ENCODE results near the gene EXD3. TPM values are rescaled to one million over a fixed set of nuclear protein-coding genes. Genes with fewer than 3 reads are reported as not detected.
A peak's percentile ranks its signal among the peaks of the same experiment; 100 is the strongest.

The EXD3 gene
- total and polyA plus RNA-seq, 2 of the 13 experiments (the other 11 are each of a cell fraction or from before 2014, with no cell fraction given) = 2.7 to 4.8 TPM

- TF ChIP-seq SRY (CRISPR knock-in tag; IDR thresholded peaks at IDR 0.05) (peak; percentile 60), ATF7-NPFF (CRISPR knock-in tag; IDR thresholded peaks at IDR 0.05; ENCODE audit: low read depth) (peak; percentile 49), ZNF850 (CRISPR knock-in tag; conservative IDR thresholded peaks at IDR 0.05) (0 out of 2 replicates have a peak, but pooled peaks have one; percentile 17), RFX3 (CRISPR knock-in tag; IDR thresholded peaks at IDR 0.05) (peak; percentile 77), ZNF598 (CRISPR knock-in tag; IDR thresholded peaks at IDR 0.05; ENCODE audit: borderline replicate concordance) (no peak), ZNF430 (CRISPR knock-in tag; IDR thresholded peaks at IDR 0.05) (peak; percentile 56; the same call in 1 of the 2 replicates), WIZ (CRISPR knock-in tag; IDR thresholded peaks at IDR 0.05) (0 out of 2 replicates have a peak, but pooled peaks have one; percentile 14), HNRNPL (IDR thresholded peaks at IDR 0.05; ENCODE audit: low read depth, low read length) (peak; percentile 73; the same call in 1 of the 2 replicates), HIC2 (CRISPR knock-in tag; IDR thresholded peaks at IDR 0.05; ENCODE audit: low read depth) (0 out of 2 replicates have a peak, but pooled peaks have one; percentile 48), ZNF333 (CRISPR knock-in tag; IDR thresholded peaks at IDR 0.05; ENCODE audit: borderline replicate concordance) (0 out of 2 replicates have a peak, but pooled peaks have one; percentile 17), NFYB (CRISPR knock-in tag; IDR thresholded peaks at IDR 0.05) (no peak), POLR2A (IDR thresholded peaks at IDR 0.05; ENCODE audit: insufficient read depth in 1 of 2, low read depth in 2 of 2, low read length in 2 of 2) (0 out of 4 replicates have a peak, but pooled peaks of 1 of the 2 experiments have one; percentile 1), PATZ1 (CRISPR knock-in tag; IDR thresholded peaks at IDR 0.05) (peak; percentile 25; the same call in 1 of the 2 replicates), SP1 (IDR thresholded peaks at IDR 0.05) (no peak), SP1 (CRISPR knock-in tag; IDR thresholded peaks at IDR 0.05) (no peak), RFX1 (IDR thresholded peaks at IDR 0.05) (peak; percentile 76), ZNF30 (CRISPR knock-in tag; IDR thresholded peaks at IDR 0.05) (no peak), MXI1 (IDR thresholded peaks at IDR 0.05; ENCODE audit: borderline replicate concordance, low read depth, low read length) (0 out of 3 replicates have a peak, but pooled peaks have one; percentile 41), ZNF724P (CRISPR knock-in tag; IDR thresholded peaks at IDR 0.05; ENCODE audit: borderline replicate concordance) (peak; percentile 88; the same call in 1 of the 2 replicates), ZBTB4 (CRISPR knock-in tag; IDR thresholded peaks at IDR 0.05; ENCODE audit: borderline replicate concordance) (no peak), SP2 (CRISPR knock-in tag; IDR thresholded peaks at IDR 0.05) (peak; percentile 43; the same call in 1 of the 2 replicates), KLF12 (CRISPR knock-in tag; IDR thresholded peaks at IDR 0.05; ENCODE audit: borderline replicate concordance) (0 out of 2 replicates have a peak, but pooled peaks have one; percentile 12), HDAC1 (CRISPR knock-in tag; IDR thresholded peaks at IDR 0.05) (peak; percentile 46; the same call in 1 of the 2 replicates), SMC3 (IDR thresholded peaks at IDR 0.05; ENCODE audit: low read length) (no peak)
These were observed 35.5 kb upstream of the EXD3 start (continued) for GRCh38 chr9:137458194-137459151.
